Measurements from ENCODE around the gene ZSCAN23. TPM values are rescaled to one million over a fixed set of nuclear protein-coding genes. Genes with fewer than 3 reads are reported as not detected.

The ZSCAN23 gene
- polyA plus RNA-seq, 1 donor from 2014 or later = 14.7 TPM

- Histone ChIP-seq H2AFZ (ENCODE audit: low read depth, low read length) (no peak overlapping the region), H3K79me2 (replicated peaks; ENCODE audit: insufficient read depth, low read length) (no peaks in the 10 kb centered on the region), H3K9ac (ENCODE audit: low read length) (no peak overlapping the region), H3K9me3 (ENCODE audit: low read length) (no peaks in the 10 kb centered on the region), H3K4me2 (ENCODE audit: low read length) (no peak overlapping the region), H3K36me3 (ENCODE audit: insufficient read depth, low read length) (no peaks in the 10 kb centered on the region), H3K27me3 (ENCODE audit: insufficient read depth, low read depth, low read length) (no peaks in the 10 kb centered on the region), H4K20me1 (ENCODE audit: insufficient read depth) (no peaks in the 10 kb centered on the region), H3K4me3 (ENCODE audit: low read length) (no peak overlapping the region), H3K27ac (ENCODE audit: low read length) (no peak overlapping the region), H3F3A (ENCODE audit: insufficient read depth, low read length, poor library complexity, severe bottlenecking) (no peaks in the 10 kb centered on the region), H3K9me2 (ENCODE audit: insufficient read depth, low read length) (no peaks in the 10 kb centered on the region)
- TF ChIP-seq, protein P1, sequence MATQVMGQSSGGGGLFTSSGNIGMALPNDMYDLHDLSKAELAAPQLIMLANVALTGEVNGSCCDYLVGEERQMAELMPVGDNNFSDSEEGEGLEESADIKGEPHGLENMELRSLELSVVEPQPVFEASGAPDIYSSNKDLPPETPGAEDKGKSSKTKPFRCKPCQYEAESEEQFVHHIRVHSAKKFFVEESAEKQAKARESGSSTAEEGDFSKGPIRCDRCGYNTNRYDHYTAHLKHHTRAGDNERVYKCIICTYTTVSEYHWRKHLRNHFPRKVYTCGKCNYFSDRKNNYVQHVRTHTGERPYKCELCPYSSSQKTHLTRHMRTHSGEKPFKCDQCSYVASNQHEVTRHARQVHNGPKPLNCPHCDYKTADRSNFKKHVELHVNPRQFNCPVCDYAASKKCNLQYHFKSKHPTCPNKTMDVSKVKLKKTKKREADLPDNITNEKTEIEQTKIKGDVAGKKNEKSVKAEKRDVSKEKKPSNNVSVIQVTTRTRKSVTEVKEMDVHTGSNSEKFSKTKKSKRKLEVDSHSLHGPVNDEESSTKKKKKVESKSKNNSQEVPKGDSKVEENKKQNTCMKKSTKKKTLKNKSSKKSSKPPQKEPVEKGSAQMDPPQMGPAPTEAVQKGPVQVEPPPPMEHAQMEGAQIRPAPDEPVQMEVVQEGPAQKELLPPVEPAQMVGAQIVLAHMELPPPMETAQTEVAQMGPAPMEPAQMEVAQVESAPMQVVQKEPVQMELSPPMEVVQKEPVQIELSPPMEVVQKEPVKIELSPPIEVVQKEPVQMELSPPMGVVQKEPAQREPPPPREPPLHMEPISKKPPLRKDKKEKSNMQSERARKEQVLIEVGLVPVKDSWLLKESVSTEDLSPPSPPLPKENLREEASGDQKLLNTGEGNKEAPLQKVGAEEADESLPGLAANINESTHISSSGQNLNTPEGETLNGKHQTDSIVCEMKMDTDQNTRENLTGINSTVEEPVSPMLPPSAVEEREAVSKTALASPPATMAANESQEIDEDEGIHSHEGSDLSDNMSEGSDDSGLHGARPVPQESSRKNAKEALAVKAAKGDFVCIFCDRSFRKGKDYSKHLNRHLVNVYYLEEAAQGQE (IDR thresholded peaks at IDR 0.05; ENCODE audit: borderline replicate concordance) = no peak
- TF ChIP-seq TAF1 (IDR thresholded peaks at IDR 0.05; ENCODE audit: low read depth) = no peak
- TF ChIP-seq MXI1 (conservative IDR thresholded peaks at IDR 0.05; ENCODE audit: poor library complexity, severe bottlenecking) = no peak
- TF ChIP-seq SMC3 (conservative IDR thresholded peaks at IDR 0.05; ENCODE audit: poor library complexity) = no peak
- no peak for TF ChIP-seq EP300 (conservative IDR thresholded peaks at IDR 0.05; ENCODE audit: poor library complexity, severe bottlenecking)
- TF ChIP-seq, protein P2, sequence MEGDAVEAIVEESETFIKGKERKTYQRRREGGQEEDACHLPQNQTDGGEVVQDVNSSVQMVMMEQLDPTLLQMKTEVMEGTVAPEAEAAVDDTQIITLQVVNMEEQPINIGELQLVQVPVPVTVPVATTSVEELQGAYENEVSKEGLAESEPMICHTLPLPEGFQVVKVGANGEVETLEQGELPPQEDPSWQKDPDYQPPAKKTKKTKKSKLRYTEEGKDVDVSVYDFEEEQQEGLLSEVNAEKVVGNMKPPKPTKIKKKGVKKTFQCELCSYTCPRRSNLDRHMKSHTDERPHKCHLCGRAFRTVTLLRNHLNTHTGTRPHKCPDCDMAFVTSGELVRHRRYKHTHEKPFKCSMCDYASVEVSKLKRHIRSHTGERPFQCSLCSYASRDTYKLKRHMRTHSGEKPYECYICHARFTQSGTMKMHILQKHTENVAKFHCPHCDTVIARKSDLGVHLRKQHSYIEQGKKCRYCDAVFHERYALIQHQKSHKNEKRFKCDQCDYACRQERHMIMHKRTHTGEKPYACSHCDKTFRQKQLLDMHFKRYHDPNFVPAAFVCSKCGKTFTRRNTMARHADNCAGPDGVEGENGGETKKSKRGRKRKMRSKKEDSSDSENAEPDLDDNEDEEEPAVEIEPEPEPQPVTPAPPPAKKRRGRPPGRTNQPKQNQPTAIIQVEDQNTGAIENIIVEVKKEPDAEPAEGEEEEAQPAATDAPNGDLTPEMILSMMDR (IDR thresholded peaks at IDR 0.05; ENCODE audit: poor library complexity, severe bottlenecking) = no peak
- TF ChIP-seq EZH2 (IDR thresholded peaks at IDR 0.05; ENCODE audit: borderline replicate concordance, insufficient read depth, low read length, poor library complexity, severe bottlenecking) = no peak
- TF ChIP-seq POLR2AphosphoS5 (IDR thresholded peaks at IDR 0.05) = no peak
- no peak for TF ChIP-seq RAD21 (conservative IDR thresholded peaks at IDR 0.05)
These were observed 32.5 kb downstream of the ZSCAN23 start for GRCh38 chr6:28410767-28411166.

DNA sequence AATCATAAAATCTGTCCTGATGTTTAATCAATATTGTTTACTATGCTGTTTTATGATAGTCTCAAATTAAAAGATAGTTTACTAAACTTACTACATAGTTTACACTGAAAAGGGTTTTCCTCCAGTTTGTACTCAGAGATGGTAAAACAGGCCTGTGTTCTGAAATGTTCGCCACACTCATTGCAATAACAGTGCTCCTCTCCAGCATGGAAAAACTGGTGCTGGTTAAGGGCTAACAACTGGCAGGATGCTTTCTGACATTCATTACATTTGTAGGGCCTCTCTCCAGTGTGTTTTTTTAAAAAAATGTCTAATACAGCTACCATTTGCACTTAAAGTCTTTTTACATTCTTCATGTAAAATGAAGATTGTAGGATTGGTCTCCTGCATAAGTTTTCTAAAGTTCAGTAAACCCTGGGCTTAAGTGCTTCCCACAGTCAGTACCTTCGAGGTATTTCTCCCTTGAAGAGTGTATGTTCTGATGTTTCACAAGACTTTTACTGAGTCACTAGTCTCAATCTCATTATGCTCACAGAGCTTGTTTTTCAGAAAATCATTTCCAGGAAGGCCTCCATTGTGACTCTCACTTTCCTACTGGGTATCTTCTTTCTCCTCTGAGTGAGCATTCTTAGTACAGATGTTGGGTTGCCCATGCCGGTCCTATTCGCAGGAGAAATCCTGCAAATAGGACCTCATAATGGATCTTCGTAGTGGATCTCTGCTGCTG, 35.1 kb downstream of the ZSCAN23 start:
- Histone ChIP-seq H3K79me2 (replicated peaks; ENCODE audit: insufficient read depth, low read length) (no peaks in the 10 kb centered on the region), H3K27ac (ENCODE audit: low read length) (no peak overlapping the region), H3K9me2 (ENCODE audit: insufficient read depth, low read length) (no peaks in the 10 kb centered on the region), H3K36me3 (ENCODE audit: insufficient read depth, low read length) (no peaks in the 10 kb centered on the region), H3K4me2 (ENCODE audit: low read length) (no peak overlapping the region), H3K9me3 (ENCODE audit: low read length) (no peaks in the 10 kb centered on the region), H3K9ac (ENCODE audit: low read length) (no peak overlapping the region), H2AFZ (ENCODE audit: low read depth, low read length) (no peak overlapping the region), H3F3A (ENCODE audit: insufficient read depth, low read length, poor library complexity, severe bottlenecking) (no peaks in the 10 kb centered on the region), H4K20me1 (ENCODE audit: insufficient read depth) (no peaks in the 10 kb centered on the region), H3K4me3 (ENCODE audit: low read length) (no peak overlapping the region), H3K27me3 (ENCODE audit: insufficient read depth, low read depth, low read length) (no peaks in the 10 kb centered on the region)
- TF ChIP-seq EZH2 (IDR thresholded peaks at IDR 0.05; ENCODE audit: borderline replicate concordance, insufficient read depth, low read length, poor library complexity, severe bottlenecking) (no peak), RAD21 (conservative IDR thresholded peaks at IDR 0.05) (no peak), SMC3 (conservative IDR thresholded peaks at IDR 0.05; ENCODE audit: poor library complexity) (no peak), POLR2AphosphoS5 (IDR thresholded peaks at IDR 0.05) (no peak), MXI1 (conservative IDR thresholded peaks at IDR 0.05; ENCODE audit: poor library complexity, severe bottlenecking) (no peak), TAF1 (IDR thresholded peaks at IDR 0.05; ENCODE audit: low read depth) (no peak), EP300 (conservative IDR thresholded peaks at IDR 0.05; ENCODE audit: poor library complexity, severe bottlenecking) (no peak)
- TF ChIP-seq, protein P1 (IDR thresholded peaks at IDR 0.05; ENCODE audit: borderline replicate concordance) = no peak
- TF ChIP-seq, protein P2 (IDR thresholded peaks at IDR 0.05; ENCODE audit: poor library complexity, severe bottlenecking) = no peak

Data from neural cell (in vitro differentiated cells).